Stimulated activated CD4-positive, alpha-beta T cell treated with anti-CD3 and anti-CD28 coated beads, Interleukin-1b, Interleukin-23, amount 100 ng/mL, for 24 hours (primary cell): Measurements from ENCODE around the gene ATP6V0E1.
"Not testable (repeated sequence)": the region's sequence is repeated elsewhere in the genome, so short reads cannot be mapped to it uniquely, and the experiment has no call there.

Experiments used
- DNase-seq, 4 experiments: peaks; one replicate each; pipeline ENCODE4 v3.0.0-alpha.2; 2020; ENCODE audit warnings: low read depth in 4 of 4, low spot score in 1 of 4

Gene ATP6V0E1

GRCh38 chr5:173001229-173001841 is 17.8 kb downstream of the ATP6V0E1 start:
- DNase-seq: no peak

GRCh38 chr5:173003360-173003759 is 19.8 kb downstream of the ATP6V0E1 start:
- DNase-seq: no peak

DNA sequence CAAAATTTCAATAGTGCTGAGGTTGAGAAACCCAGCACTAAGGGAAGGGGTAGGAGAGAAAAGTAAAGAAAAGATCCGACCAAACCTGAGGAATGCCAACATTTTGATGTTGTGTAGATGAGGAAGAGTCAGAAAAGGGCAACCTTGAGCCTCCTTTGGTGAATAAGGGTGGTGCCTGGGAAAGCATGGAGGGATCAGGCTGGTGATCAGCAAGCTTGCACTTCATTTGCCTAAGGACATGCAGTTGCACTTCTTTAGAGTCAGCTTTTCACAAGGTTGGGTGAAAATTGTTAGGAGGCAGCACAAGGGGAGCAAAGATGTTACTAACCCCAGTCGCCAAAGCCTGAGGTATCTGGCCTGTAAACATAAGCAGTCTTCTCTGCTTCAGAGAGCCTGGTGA is 20.4 kb downstream of the ATP6V0E1 start:
- DNase-seq: no peak

GRCh38 chr5:173004447-173004846 is 20.9 kb downstream of the ATP6V0E1 start:
- no peak for DNase-seq

- DNase-seq: no peak
Observed at GRCh38 chr5:173010021-173010420, 26.4 kb downstream of the ATP6V0E1 start.

- no peak for DNase-seq
Observed at GRCh38 chr5:173010547-173011464, 27.2 kb downstream of the ATP6V0E1 start.

- no peak for DNase-seq
Observed at GRCh38 chr5:173011566-173011965, 28.0 kb downstream of the ATP6V0E1 start.

GRCh38 chr5:173012882-173013281 is 29.3 kb downstream of the ATP6V0E1 start:
- DNase-seq: no peak

DNA sequence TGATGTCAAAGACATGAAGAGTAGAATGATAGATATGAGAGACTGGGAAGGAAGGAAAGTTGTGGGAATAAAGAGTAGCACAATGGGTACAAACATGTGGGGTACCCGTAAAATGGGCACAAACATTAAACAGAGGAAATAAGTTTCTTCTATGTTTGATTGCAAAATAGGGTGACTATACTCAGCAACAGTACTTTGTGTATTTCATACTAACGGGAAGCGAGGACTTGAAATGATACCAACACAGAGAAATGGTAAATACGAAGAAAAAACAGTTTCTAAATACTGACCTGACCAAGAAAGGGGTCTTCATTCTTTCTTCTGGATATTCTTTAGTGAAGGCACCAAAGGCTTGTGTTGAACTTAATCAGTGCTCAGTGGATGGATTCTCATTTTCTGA is 31.1 kb downstream of the ATP6V0E1 start:
- no peak for DNase-seq

GRCh38 chr5:173015192-173015591 is 31.6 kb downstream of the ATP6V0E1 start:
- DNase-seq: no peak

- no peak for DNase-seq
Observed at GRCh38 chr5:173015598-173016455, 32.3 kb downstream of the ATP6V0E1 start.

DNA sequence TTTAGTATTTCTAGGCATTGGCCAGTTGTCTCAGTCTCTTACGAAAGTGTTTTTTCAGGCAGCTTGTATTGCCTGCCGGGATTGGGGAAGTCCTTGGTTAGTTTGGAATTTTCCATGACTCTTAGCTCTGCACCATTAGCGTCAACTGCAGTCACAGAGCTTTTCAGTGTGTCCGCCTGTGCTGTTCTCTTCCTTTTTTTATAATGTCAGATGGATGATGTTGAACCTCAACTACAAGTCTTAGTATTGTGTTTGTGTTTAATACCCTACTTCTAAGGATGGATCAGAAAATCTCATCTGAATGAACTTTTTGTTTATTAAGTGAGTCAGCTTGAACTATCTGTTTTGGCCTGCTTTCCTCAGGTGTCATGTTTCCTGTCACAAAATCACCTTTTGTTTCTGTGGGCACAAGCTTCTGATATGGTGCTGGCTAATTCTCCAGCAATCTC is 33.1 kb downstream of the ATP6V0E1 start:
- no peak for DNase-seq

GRCh38 chr5:173017087-173017486 is 33.5 kb downstream of the ATP6V0E1 start:
- not testable (repeated sequence) for DNase-seq

DNA sequence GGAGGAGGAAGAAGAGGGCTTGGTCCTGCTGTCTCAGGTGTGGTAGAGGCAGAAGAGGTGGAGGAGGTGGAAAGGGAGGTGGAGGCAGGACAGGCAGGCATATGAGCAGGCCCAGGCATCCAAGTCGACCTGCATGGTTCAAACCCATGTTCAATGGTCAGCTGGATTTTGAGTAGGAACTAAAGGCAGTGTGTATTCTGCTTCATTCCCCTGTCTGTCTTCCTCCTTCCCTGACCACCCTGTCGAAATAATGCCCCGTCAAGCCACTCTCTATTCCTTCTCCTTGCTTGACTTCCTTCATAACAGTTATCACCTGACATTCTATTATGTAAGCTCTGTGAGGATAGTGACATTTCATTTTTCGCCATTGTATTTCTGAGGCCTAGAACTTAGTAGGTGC is 34.8 kb downstream of the ATP6V0E1 start:
- DNase-seq: no peak

- DNase-seq: no peak
Observed at GRCh38 chr5:173020154-173020581, 36.6 kb downstream of the ATP6V0E1 start.

DNA sequence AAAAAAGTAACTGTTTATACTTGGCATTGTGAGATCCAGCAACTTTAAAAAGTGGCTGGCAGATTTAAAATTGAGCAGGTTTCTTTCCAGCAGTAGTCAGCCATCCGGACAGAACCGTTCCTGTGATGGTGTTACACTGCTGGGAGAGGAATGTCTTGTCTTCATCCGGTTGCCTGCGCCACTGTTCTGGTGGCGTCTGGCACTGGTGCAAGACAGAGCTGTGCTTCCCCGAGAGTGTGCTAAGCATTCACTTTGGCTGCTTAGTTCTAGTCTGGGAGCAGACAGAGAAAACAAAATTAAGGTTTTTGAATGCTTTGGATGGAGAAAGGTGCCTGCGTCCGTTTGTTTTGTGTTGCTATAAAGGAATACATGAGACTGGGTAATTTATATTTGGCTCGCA is 37.1 kb downstream of the ATP6V0E1 start:
- DNase-seq: no peak

GRCh38 chr5:173025651-173026050 is 42.1 kb downstream of the ATP6V0E1 start:
- DNase-seq: no peak

GRCh38 chr5:173027905-173028304 is 44.3 kb downstream of the ATP6V0E1 start:
- DNase-seq: no peak

- DNase-seq: no peak
Observed at GRCh38 chr5:173028811-173029327, 45.3 kb downstream of the ATP6V0E1 start.

- no peak for DNase-seq
Observed at GRCh38 chr5:173029499-173029921, 45.9 kb downstream of the ATP6V0E1 start.

- not testable (repeated sequence) for DNase-seq
Observed at GRCh38 chr5:173032096-173032495, 48.5 kb downstream of the ATP6V0E1 start.
